Liver (tissue), 3 donors: ENCODE data around the gene TMEM120B.

ENCODE experiments used
- FOXA1 ChIP-seq: IDR thresholded peaks from 2 replicates; pipeline ENCODE4 v1.6.1; 2016; ENCODE audit warnings: antibody characterized with exemption
- GABPA ChIP-seq, 2 donors: IDR thresholded peaks in 1 of 2; conservative IDR thresholded peaks in 1 of 2; 2 replicates each; pipeline ENCODE4 v1.6.1; 2016; ENCODE audit warnings: antibody characterized with exemption in 2 of 2, mild to moderate bottlenecking in 1 of 2, moderate library complexity in 1 of 2
- HNF4G ChIP-seq: IDR thresholded peaks from 2 replicates; pipeline ENCODE4 v1.6.1; 2016; ENCODE audit warnings: antibody characterized with exemption
- JUND ChIP-seq, 2 donors: IDR thresholded peaks; 2 replicates each; pipeline ENCODE4 v1.6.1; 2016; ENCODE audit warnings: antibody characterized with exemption in 2 of 2
- MAX ChIP-seq: IDR thresholded peaks from 2 replicates; pipeline ENCODE4 v1.6.1; 2016; ENCODE audit warnings: antibody characterized with exemption
- YY1 ChIP-seq: IDR thresholded peaks from 2 replicates; pipeline ENCODE4 v1.6.1; 2016; ENCODE audit warnings: antibody characterized with exemption, mild to moderate bottlenecking
- TF ChIP-seq, protein P1 (sequence below): fragments of 150-350 bp; IDR thresholded peaks from 2 replicates; pipeline ENCODE4 v1.5.1; 2017; ENCODE audit warnings: improper control_type of control experiment, low read depth, low read length; ENCODE audit not compliant: missing input control
- TF ChIP-seq, protein P2 (sequence below): IDR thresholded peaks from 2 replicates; pipeline ENCODE4 v1.6.1; 2016; ENCODE audit warnings: antibody characterized with exemption
- donor health status: healthy.
- donor health status: healthy.

DNA sequence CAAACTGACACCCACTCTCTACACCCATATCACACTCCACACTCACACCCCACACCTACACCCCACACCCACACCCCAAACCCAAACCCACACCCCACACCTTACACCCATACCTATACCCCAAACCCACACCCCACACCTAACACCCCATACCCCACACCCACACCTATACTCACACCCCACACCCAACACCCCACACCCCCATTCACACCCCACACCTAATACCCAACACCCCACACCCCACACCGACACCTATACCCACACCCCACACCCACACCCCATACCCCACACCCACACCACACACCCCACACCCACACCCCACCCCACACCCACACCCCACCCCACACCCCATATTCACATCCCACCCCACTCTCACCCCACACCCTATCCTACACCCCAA lies 38.5 kb downstream of the TMEM120B start:
- TF ChIP-seq, protein P1, sequence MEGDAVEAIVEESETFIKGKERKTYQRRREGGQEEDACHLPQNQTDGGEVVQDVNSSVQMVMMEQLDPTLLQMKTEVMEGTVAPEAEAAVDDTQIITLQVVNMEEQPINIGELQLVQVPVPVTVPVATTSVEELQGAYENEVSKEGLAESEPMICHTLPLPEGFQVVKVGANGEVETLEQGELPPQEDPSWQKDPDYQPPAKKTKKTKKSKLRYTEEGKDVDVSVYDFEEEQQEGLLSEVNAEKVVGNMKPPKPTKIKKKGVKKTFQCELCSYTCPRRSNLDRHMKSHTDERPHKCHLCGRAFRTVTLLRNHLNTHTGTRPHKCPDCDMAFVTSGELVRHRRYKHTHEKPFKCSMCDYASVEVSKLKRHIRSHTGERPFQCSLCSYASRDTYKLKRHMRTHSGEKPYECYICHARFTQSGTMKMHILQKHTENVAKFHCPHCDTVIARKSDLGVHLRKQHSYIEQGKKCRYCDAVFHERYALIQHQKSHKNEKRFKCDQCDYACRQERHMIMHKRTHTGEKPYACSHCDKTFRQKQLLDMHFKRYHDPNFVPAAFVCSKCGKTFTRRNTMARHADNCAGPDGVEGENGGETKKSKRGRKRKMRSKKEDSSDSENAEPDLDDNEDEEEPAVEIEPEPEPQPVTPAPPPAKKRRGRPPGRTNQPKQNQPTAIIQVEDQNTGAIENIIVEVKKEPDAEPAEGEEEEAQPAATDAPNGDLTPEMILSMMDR: no peak
- TF ChIP-seq YY1 (no peak), MAX (no peak), JUND (IDR thresholded peaks at IDR 0.05) (no peak), FOXA1 (no peak), HNF4G (no peak), GABPA (IDR thresholded peaks at IDR 0.05 in 1 of 2, conservative IDR thresholded peaks at IDR 0.05 in 1 of 2) (no peak)
- TF ChIP-seq, protein P2, sequence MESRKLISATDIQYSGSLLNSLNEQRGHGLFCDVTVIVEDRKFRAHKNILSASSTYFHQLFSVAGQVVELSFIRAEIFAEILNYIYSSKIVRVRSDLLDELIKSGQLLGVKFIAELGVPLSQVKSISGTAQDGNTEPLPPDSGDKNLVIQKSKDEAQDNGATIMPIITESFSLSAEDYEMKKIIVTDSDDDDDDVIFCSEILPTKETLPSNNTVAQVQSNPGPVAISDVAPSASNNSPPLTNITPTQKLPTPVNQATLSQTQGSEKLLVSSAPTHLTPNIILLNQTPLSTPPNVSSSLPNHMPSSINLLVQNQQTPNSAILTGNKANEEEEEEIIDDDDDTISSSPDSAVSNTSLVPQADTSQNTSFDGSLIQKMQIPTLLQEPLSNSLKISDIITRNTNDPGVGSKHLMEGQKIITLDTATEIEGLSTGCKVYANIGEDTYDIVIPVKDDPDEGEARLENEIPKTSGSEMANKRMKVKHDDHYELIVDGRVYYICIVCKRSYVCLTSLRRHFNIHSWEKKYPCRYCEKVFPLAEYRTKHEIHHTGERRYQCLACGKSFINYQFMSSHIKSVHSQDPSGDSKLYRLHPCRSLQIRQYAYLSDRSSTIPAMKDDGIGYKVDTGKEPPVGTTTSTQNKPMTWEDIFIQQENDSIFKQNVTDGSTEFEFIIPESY: no peak
